ENCODE measurements around the gene FAM13C. TPM values are rescaled to one million over a fixed set of nuclear protein-coding genes. Genes with fewer than 3 reads are reported as not detected.

FAM13C gene
- total RNA-seq, 1 experiment from 2014 or later, result not detected

DNA sequence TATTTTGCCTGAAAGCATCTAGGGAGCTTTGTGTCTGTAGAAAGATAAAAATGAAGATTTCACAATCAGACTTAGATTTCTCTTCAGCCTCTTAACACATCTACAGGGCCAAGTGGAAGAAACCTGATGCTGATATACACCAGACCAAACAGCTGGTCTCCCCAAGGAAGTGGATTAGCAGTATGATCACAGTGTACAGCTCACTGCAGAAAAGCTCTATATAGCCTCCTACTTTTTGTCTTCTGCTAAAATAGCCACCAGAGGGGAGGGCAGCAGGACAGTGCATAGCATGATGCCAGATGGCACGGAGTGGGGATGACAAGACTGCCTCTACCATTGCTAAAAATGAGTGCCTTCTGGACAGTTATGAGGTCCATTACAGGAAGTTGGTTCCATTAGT is 16.0 kb downstream of the FAM13C start:
- Mint-ChIP-seq H3K4me1 (ENCODE audit: insufficient read depth, unreplicated experiment) (no peaks in the 10 kb centered on the region), H3K27ac (ENCODE audit: low read depth, unreplicated experiment) (no peak overlapping the region), H3K27me3 (ENCODE audit: insufficient read depth, unreplicated experiment) (no peaks in the 10 kb centered on the region), H3K9me3 (ENCODE audit: unreplicated experiment) (no peaks in the 10 kb centered on the region), H3K36me3 (ENCODE audit: insufficient read depth, unreplicated experiment) (no peaks in the 10 kb centered on the region), H3K4me3 (ENCODE audit: unreplicated experiment) (no peak overlapping the region)
- intact Hi-C loops (cut with micrococcal nuclease), result no loop called here
- ChIA-PET CTCF (no interaction called here), POLR2A (interaction anchor here (0.5 kb wide), 1 partner anchor 41 kb away, joined by 3 read pairs; no protein-coding TSS in a partner anchor)
- BruUV-seq (replicated peaks), result no TSS peak
- no peak for DNase-seq (ENCODE audit: unreplicated experiment)
- no peak for TF ChIP-seq CTCF (IDR thresholded peaks at IDR 0.05; ENCODE audit: unreplicated experiment)

DNA sequence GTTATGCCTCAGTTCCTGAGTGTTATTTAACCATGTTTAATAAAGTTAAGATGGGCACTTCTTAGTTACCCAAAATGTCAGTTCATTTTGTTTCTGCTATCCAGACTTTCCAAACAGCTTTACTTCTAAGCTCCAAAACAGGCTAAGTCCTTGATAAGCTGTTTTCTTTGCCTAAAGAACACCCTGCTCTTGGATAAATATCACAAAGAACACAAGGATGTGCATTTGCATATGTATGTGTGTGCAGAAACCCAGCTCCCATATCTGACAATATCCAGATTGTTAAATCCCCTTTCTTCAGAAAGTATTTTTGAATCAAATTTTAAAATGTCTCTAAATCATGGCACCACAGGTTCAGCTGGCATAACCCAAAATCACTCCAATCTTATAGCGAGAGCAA is 19.6 kb downstream of the FAM13C start:
- CTCF ChIA-PET, result interaction anchor here (0.6 kb wide), 1 partner anchor 506 kb away, joined by 3 read pairs; no protein-coding TSS in a partner anchor
- no peaks in the 10 kb centered on the region for H3K9me3 Mint-ChIP-seq (ENCODE audit: unreplicated experiment)
- no peaks in the 10 kb centered on the region for H3K36me3 Mint-ChIP-seq (ENCODE audit: insufficient read depth, unreplicated experiment)
- no peak overlapping the region for H3K27ac Mint-ChIP-seq (ENCODE audit: low read depth, unreplicated experiment)
- no peaks in the 10 kb centered on the region for H3K27me3 Mint-ChIP-seq (ENCODE audit: insufficient read depth, unreplicated experiment)
- no peak for TF ChIP-seq CTCF (IDR thresholded peaks at IDR 0.05; ENCODE audit: unreplicated experiment)
- H3K4me1 Mint-ChIP-seq (ENCODE audit: insufficient read depth, unreplicated experiment), result no peaks in the 10 kb centered on the region
- POLR2A ChIA-PET, result no interaction called here
- intact Hi-C loops (cut with micrococcal nuclease), result no loop called here
- no peak for DNase-seq (ENCODE audit: unreplicated experiment)
- BruUV-seq (replicated peaks), result no TSS peak
- H3K4me3 Mint-ChIP-seq (ENCODE audit: unreplicated experiment), result no peak overlapping the region

DNA sequence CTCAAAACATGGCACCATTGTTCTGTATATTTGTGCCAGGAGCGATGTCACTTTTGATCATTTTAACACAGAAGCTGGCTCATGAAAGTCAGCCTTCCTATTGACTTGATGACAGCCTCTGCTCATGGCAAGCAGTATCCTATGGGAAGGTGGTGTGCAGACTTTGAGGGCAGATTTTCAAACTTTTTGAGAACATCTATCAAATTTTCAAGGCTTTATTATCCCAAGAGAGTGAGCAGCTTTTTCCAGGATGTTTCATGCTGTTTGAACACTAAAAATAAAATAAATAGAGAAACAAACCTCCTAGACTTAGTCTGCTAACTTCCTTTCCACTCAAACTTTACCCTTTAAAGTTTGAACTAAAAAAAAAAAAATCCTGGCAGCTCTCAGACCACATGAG is 20.3 kb downstream of the FAM13C start:
- no TSS peak for BruUV-seq (replicated peaks)
- no peak for TF ChIP-seq CTCF (IDR thresholded peaks at IDR 0.05; ENCODE audit: unreplicated experiment)
- intact Hi-C loops (cut with micrococcal nuclease), result no loop called here
- H3K4me1 Mint-ChIP-seq (ENCODE audit: insufficient read depth, unreplicated experiment), result peaks cover 4% of the 10 kb centered on the region
- ChIA-PET POLR2A (no interaction called here), CTCF (interaction anchor here (0.7 kb wide), 1 partner anchor 456 kb away, joined by 5 read pairs; no protein-coding TSS in a partner anchor)
- no peak for DNase-seq (ENCODE audit: unreplicated experiment)
- no peaks in the 10 kb centered on the region for H3K27me3 Mint-ChIP-seq (ENCODE audit: insufficient read depth, unreplicated experiment)
- no peaks in the 10 kb centered on the region for H3K9me3 Mint-ChIP-seq (ENCODE audit: unreplicated experiment)
- H3K36me3 Mint-ChIP-seq (ENCODE audit: insufficient read depth, unreplicated experiment), result no peaks in the 10 kb centered on the region
- no peak overlapping the region for H3K27ac Mint-ChIP-seq (ENCODE audit: low read depth, unreplicated experiment)
- H3K4me3 Mint-ChIP-seq (ENCODE audit: unreplicated experiment), result no peak overlapping the region

DNA sequence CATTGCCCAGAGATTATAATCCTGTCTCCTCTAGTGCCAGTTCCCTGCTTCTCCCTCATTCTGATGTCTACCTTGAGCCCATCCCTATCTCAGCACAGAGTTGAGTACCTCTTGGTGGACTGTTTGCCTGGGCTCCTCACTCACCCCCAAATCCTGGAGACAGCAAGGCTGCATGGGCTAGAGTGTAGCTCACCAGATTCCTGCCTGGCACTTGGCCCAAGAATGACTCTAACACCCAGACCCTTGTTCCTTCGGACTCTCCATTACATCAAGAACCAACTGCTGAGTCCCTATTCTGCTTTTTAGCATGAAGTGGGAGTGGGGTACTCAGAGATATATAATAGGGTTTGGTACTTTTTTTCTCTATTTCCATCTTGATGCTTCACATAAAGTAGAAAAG is 22.1 kb downstream of the FAM13C start:
- BruUV-seq (replicated peaks), result no TSS peak
- CTCF ChIA-PET, result interaction anchor here (0.5 to 0.7 kb wide), 3 partner anchors 52 to 223 kb away, joined by 3 to 4 read pairs (median 3); no protein-coding TSS in a partner anchor
- intact Hi-C loops (cut with micrococcal nuclease), result no loop called here
- H3K4me1 Mint-ChIP-seq (ENCODE audit: insufficient read depth, unreplicated experiment), result peaks cover 13% of the 10 kb centered on the region
- H3K9me3 Mint-ChIP-seq (ENCODE audit: unreplicated experiment), result no peaks in the 10 kb centered on the region
- H3K36me3 Mint-ChIP-seq (ENCODE audit: insufficient read depth, unreplicated experiment), result no peaks in the 10 kb centered on the region
- POLR2A ChIA-PET, result interaction anchor here (1.1 kb wide), 1 partner anchor 21 kb away, joined by 3 read pairs; no protein-coding TSS in a partner anchor
- no peaks in the 10 kb centered on the region for H3K27me3 Mint-ChIP-seq (ENCODE audit: insufficient read depth, unreplicated experiment)
- no peak overlapping the region for H3K4me3 Mint-ChIP-seq (ENCODE audit: unreplicated experiment)
- H3K27ac Mint-ChIP-seq (ENCODE audit: low read depth, unreplicated experiment), result no peak overlapping the region
- no peak for TF ChIP-seq CTCF (IDR thresholded peaks at IDR 0.05; ENCODE audit: unreplicated experiment)
- no peak for DNase-seq (ENCODE audit: unreplicated experiment)
